Stimulated activated CD4-positive, alpha-beta T cell treated with anti-CD3 and anti-CD28 coated beads, TNF-alpha, amount 100 ng/mL, for 1 hour (primary cell): Measurements from ENCODE around the gene MYH14.
"Not testable (repeated sequence)": the region's sequence is repeated elsewhere in the genome, so short reads cannot be mapped to it uniquely, and the experiment has no call there.

Experiments
- DNase-seq, 3 donors: peaks; one replicate each; pipeline ENCODE4 v3.0.0-alpha.2; 2020; ENCODE audit warnings: low read depth in 3 of 3, low spot score in 1 of 3

Gene MYH14

DNA sequence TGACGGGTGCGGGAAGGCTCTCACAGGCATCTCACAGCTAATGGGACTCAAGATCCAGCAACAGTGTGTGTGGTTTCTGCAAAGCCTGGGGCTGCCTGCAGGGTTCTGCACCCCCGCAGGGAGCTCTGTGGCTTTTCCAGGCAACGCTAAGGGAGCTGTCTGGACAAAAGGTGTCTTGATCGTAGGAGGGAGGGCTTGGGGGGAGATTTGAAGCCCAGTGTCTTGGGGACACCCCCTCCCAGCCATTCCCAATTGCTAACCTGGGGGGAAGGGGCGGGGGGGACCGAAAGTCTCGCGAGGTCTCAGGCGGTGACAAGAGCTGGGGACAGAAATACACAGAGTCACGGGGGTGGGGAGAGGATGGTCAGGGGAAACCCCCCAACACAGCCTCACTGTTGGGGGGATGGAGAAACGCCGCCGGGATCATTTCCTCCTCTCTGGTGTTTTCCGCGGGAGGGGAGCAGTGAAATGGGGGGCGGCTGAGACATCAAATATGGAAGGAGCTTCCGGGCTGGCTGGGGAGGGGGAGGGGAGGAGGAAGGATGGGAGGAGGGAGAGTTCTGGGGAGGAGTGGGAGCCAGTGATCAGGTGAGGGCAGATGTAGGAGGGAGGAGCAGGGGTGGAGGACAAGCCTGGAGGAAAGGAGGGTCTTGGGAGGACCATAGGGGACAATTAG lies 112.5 kb downstream of the MYH14 start:
- no peak for DNase-seq

DNA sequence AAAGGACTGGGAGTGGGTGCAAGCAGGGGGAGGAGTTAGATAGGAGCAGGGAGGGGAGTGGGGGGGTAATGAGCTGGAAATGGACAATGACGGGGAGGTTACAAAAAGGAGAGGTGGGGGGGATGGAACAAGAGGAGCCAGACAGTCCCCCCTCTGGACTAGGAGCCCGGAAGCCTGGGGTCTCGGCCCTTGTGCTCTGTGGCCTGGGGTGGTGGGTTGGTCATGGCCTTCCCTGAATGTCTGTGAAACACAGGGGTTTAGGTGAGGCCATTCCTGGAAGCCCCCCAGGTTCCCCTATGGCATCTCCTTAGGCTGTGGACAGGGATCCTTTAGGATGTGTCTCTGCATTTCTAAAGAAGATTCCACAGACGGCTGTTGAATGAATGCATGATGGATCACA lies 113.7 kb downstream of the MYH14 start:
- DNase-seq = no peak

DNA sequence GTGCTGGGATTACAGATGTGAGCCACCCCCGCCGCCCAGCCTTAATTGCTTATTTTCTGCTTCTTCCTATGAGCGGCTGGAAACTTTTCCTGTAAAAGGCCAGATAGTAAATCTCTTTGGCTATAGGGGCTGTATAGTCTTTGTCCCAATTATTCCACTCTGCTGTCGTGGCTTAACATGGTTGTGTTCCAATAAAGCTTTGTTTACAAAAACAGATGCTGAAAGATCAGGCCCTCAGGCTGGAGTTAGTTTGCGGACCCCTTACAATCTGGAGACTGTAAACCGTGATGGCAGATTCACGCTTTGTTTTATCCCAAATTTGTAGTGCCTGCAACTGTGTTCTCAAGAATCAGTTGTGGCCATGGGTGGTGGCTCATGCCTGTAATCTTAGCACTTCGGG lies 115.0 kb downstream of the MYH14 start:
- DNase-seq = no peak

DNA sequence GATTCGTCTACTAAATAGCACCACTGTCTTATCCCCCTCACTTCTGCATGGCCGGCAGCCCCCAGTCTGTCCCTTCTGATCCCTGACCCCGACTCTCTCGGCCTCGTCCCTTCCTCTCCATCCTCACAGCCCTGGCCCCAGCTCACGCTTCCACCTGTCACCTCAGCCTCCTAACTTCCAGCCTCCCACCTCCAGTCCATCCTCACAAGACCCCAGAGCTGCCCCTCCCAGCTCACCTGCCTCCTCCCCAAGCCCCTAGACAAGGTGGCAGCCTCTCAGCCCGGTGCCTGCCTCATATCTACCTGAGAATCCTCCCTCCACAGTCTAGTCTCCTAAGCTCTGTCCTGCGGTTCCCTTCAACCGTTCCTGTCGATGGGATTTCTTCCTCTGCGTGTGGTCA lies 115.7 kb downstream of the MYH14 start:
- no peak for DNase-seq

DNA sequence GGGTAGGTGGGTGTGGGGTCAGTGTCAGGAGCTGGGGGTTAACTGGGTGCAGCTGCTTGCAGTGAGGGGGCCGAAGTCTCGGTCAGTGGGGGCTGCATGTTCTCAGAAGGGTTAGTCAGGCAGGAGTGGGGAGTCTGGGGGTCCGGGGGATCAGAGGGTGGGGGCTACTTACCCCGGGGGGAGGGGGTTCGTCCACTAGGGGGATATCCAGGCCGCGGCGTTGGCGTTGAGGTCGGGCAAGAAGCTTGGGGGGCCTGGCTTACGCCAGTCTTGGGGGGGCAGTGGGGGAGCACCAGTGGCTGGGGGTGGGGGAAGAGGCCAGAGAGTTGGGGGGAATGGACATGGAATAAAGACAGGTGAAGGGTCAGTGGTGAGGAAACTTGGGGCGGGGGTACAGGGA lies 116.6 kb downstream of the MYH14 start:
- DNase-seq = no peak

DNA sequence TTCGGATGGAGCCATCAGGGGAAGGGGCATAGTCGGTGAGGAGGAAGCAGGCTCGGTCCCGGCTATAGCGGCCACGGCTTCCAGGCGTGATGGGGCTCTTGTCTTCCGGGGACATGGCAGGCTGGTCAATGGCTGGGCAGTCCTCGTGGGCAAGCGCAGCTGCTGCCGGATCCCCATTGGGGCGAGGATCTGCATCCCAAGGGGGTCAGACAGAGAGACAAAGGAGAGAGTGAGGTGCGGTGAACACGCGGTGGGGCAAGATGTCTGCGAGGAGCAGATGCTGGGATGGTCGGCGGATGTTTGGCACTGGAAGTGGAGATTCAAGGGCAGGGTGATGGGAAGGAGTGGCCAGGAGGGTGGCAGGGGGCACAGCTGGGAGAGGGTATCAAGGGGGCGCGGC lies 117.2 kb downstream of the MYH14 start:
- DNase-seq = no peak

DNA sequence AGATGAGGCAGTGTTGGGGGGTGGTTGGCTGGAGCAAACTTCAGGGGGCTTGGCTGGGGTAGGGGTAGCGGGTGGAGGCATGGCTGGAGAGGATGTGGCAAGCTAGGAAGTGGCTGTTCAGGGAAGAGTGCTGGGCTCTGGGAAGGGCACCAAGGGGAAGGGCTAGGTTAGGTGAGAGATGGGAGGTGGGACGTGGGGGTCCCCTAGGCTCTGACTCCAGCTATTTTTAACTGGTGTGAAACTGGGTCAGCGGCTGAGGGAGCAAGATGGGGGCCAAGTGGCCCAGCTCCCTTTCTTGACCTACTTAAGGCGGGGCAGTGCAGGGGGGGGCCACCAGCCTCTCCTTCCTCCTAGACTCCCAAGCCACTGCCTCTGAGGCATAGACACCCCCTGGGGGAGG lies 118.4 kb downstream of the MYH14 start:
- no peak for DNase-seq

DNA sequence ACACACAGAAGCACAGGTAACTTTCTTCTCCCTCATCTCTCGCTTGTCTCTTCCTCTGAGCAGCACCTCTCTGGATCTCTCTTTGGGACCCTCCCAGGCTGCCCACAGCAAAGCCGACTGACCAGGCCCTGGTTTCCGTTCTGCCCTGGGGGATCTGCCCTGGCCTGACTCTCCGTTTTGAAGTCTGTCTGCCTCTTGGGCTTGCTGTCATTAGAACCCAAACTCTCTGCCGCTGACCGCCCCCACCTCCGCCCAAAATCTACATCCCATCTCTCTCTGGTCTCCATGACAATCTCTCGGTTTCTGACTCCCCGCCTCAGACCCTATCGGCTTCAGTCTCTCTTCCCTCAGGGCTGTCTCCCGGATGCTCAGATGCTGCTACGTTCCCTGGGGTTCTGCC lies 118.8 kb downstream of the MYH14 start:
- DNase-seq = no peak

DNA sequence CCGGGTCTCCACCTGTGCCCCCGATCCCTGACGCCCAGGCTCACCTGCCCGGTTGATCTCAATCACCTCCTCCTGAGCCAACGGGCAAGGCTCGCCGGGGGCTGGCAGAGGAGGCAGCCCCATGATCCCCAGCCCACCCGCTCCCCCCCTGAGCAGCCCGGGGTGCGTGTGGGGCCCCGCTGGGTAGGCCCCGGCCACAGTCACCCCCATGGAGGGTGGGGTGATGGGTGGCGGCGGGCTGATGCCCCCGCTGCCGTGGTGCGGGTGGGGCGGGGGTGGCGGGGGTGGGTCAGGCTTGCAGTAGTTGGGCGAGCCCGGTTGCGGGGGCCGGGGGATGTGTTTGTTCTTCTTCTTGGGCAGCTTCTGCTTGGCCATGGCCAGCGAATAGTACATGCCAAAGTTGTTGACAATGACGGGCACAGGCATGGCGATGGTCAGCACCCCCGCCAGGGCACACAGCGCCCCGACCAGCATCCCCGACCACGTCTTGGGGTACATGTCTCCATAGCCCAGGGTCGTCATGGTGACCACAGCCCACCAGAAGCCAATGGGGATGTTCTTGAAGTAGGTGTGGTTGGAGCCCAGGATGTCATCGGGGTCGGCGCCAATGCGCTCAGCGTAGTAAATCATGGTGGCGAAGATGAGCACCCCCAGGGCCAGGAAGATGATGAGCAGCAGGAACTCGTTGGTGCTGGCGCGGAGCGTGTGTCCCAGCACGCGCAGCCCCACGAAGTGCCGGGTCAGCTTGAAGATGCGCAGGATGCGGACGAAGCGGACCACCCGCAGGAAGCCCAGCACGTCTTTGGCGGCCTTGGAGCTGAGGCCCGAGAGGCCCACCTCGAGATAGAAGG lies 119.7 kb downstream of the MYH14 start:
- no peak for DNase-seq

DNA sequence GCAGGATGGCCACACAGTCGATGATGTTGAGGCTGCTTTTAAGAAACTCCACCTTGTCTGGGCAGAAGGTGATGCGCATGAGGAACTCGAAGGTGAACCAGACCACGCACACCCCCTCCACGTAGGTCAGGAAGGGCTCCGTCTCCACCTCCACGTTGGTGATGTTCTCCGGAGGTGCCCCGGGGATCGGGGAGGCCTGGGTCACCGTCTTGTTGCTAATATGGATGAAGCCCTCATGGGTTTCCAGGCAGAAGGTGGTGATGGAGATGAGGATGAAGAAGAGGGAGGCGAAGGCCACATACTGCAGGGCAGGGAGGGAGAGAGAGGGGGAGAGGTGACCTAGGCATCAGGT lies 120.3 kb downstream of the MYH14 start:
- DNase-seq = no peak

DNA sequence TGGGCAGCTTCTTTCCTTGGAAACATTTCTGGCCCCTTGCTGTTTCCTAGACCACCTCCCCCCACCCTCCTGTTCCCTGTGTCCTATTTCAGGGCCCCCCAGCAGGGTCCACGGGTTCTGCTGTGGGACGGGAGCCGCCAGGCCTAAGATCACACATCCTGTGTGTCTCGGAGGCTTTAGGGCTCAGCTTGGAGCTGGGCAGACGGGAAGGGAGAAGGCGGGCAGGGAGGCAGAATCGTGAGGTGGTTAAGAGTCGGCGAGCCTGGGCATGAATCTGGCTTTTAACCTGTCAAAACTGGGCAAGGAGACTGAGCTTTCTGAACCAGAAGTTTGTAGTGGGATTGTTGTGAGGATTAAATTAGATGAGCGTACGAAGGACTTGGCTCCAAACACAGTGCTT lies 120.9 kb downstream of the MYH14 start:
- DNase-seq = no peak

DNA sequence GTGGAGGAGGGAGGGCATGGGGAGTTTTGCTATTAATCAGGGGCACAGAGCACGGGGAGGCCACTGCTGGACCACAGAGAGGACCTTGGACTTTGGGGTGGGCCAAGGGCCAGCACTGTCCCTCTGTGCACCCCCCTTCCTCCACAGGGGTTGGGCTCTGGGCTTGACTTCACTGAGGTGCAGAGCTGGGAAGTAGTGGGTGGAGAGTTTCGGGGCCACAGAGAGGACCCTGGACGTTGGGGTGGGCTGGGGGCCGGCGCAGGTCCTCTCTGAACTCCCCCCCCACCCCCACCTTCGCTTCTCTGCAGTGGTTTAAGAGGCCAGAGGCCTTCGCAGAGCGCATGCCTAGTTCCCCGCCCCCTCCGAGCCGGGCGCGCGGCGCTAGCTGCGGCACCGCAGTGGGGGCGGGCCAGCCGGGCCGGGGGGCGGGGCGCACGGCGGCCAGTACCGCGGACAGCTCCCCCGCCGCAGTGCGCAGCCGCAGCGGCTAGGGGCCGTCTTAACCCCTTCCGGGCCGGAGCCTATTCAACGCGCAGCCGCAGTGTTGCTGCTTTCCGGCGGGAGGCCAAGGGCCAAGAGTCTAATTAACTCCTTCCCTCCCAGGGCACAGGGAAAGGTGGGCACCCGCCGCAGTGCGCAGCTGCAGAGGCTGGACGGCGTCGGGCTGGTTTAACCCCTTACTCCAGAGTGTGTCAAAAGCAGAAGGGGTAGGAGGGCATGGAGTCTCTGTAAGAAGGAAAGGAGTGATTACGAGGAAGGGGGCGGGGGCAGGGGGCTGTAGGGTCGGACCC lies 122.1 kb downstream of the MYH14 start:
- peak in 2 of 3 donors; percentile 35 to 67 for DNase-seq

DNA sequence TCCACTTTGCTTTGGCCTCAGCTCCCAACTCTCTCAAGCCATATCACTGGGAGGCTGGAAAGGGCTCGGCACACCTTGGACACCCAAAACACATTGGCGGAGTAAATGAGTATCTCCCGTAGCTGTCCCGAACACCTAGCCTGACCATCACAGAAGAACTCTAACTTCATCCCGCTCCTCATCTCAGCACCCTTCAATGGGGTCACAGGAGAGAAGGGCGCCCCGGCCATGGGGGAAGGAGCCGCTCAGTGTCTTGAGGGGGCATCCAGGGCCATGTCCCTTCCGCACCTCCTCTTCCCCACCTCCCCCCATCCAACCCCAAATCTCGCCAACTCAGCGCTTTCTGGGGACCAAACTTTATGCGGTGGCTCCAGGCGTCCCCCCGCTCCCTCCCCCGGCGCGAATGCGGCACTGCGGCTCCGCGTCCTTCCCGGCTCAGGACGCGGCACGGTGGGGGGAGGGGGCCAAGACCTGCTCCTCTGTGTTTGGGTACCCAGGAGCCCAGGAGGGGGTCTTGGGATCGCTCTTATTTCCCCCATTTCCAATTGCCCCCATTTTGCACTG lies 122.8 kb downstream of the MYH14 start:
- no peak for DNase-seq

DNA sequence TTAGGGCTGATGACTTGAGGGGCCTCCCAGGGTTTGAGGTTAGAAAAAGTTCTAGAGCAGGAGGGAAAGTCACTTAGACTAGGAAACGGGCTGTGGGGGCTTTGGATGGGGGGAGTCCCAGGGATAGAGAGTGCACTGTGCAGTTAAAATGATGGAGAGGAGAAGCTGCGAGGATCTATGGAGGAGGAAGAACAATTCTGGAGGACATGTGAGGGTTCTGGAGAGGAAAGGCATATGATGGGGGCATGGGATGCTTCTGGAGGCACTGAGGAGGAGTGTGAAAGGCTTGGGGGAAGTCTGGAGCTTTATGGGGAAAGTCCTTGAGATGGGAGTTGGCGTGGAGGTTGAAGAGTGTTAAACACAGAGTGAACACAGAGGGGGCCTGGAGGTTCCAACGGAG lies 123.6 kb downstream of the MYH14 start:
- no peak for DNase-seq

DNA sequence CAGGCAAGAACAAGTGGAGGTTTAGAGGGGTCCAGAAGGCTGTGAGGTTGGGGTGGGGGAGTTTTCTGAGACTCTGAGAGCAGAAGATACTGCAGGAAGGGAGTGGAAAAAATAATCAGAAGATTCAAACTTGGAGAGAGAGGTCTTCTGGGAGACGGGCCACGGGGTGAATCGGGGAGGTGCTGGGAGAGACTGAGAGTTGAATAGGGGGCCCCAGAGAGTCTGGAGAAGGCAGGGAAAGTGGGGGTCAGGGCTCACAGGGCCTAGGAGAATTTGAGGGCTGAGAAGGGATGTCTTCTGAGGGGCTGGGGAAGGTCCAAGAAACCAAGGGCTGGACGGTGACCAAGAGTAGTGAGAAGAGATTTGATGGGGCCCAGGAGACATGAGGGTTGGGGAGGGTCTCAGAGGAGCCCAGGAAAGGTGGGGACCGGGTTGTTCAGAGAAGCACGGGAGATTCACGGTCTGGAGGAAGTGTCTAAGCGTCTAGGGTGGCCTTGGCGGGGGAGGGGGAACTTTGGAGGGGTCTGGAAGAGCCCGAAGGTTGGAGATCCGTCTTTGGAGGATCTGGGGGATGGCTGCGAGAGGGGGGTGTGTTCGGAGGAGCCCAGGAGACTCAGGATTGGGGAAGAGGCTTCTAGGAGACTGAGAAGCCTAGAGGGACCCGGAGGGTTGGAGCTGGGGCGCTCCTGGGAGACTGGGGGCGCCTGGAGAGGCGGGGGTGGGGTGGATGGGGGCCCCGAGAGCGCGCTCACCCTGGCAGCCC lies 124.2 kb downstream of the MYH14 start:
- no peak for DNase-seq

DNA sequence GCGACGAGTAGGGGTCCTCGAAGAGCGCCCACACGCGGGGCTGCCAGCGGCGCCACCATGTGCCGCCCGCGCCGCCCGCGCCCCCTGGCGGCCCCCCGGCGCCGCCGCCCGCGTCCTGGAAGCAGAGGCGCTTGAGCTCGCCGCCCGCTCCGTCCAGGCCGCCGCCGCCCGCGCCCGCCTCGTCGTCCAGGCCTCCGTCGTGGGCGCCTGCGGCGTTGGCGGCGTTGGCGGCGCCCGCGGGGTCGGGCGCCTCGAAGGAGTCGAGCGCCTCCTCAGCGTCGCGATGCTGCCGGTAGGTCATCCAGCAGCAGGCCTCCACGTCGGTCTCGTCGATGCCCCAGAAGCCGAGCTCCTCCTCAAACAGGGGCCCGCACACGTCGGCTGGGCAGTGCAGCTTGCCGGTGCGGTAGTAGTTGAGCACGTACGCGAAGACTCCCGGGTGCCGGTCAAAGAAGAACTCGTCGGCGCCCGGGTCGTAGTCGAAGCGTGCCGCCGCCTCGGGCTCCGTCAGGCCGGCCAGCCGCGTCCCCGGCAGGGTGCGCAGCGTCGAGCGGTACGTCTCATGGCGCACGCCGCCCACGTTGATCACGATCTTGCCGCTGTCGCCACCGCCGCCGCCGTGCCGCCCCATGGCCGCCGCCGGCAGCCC lies 124.9 kb downstream of the MYH14 start:
- DNase-seq = peak in 1 of 3 donors; percentile 41

DNA sequence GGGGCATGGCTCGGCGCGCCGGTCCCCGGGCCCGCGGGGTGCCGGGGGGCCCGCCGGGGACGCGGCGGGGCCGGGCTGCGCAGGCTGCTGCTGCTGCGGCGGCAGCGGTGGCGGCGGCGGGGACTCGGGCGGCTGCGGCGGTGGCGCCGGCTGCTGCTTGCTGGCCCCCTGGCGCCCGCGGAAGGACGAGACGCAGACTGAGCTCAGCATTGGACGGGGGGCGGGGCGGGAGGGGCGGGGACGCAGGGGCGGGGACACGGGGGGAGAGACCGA lies 125.4 kb downstream of the MYH14 start:
- no peak for DNase-seq

DNA sequence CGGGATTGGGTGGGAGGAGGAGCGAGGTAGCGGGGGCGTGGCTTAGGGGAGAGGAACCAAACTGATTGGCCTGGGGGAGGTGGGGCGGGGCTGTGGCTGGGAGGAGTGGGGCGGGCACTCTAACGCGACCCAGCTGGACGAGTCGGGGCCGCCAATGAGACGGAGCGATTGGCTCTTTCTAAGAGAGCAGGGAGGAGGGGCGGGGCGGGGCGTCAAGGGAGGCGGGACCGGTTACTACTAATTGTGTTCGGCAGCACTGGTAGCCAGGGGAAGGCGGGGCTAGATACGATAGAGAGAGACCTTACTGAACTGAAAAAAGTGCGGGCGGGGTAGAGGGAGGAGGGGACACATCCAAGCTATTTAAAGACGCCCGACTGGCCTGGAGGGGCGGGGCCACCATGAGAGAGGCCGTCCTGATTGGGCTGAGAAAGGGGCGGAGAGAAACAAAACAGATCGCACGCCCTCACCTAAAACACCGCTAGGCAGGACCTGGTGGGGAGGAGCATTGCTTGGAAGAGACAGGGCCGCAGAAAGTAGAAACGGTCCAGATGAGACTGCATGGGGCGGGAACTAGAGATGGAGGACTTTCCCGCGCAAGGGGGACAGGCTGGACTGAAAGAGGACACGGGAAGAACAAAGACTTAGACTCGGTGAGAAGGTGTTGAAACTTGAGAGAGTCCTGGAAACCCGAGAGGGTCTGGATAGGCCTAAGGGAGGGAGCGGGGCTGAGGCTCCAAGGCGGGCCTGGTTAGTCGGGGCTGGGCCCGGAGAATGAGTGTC lies 125.9 kb downstream of the MYH14 start, which contains the start of gene KCNC3:
KCNC3 (minus strand) TSS at position 232 of the 780 bp plus-strand sequence. CDS start 295 bp downstream, outside the sequence.
- DNase-seq = peak; percentile 73 to 93 (median 83)

DNA sequence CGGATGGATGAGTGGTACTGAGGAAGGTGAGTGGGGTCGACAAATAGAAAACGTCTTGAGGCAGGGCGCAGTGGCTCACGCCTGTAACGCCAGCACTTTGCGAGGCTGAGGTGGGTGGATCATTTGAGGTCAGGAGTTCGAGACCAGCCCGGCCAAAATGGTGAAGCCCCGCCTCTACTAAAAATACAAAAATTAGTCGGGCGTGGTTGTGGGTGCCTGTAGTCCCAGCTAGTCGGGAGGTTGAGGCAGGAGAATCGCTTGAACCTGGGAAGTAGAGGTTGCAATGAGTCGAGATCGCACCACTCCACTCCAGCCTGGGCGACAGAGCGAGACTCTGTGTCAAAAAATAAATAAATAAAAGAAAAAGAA lies 126.5 kb downstream of the MYH14 start:
- not testable (repeated sequence) for DNase-seq
